ENCODE data around the gene ZMYND19.

The ZMYND19 gene

GRCh38 chr9:137547687-137548543, 42.4 kb downstream of the ZMYND19 start:
- 0 out of 2 replicates have a peak, but pooled peaks cover 7% of the 10 kb centered on the region for H3K79me2 ChIP-seq (ENCODE audit: insufficient read depth, low read length)
- no peak overlapping the region for H3K4me3 ChIP-seq (ENCODE audit: low read length, poor library complexity, severe bottlenecking)
- H4K20me1 ChIP-seq (ENCODE audit: insufficient read depth, low read length, poor library complexity, severe bottlenecking) = no peaks in the 10 kb centered on the region
- H3K4me2 ChIP-seq (ENCODE audit: low read depth, low read length, poor library complexity, severe bottlenecking) = no peak overlapping the region
- H3K4me1 ChIP-seq (ENCODE audit: insufficient read depth, low read length, poor library complexity, severe bottlenecking) = peaks cover 3% of the 10 kb centered on the region
- no peaks in the 10 kb centered on the region for H3K27me3 ChIP-seq (ENCODE audit: insufficient read depth, low read length, poor library complexity, severe bottlenecking)
- H3K36me3 ChIP-seq (ENCODE audit: insufficient read depth, low read length) = no peaks in the 10 kb centered on the region
- no peaks in the 10 kb centered on the region for H3F3A ChIP-seq (ENCODE audit: low read depth)
- no peak overlapping the region for H2AFZ ChIP-seq (ENCODE audit: low read length)
- H3K9ac ChIP-seq (ENCODE audit: low read depth, low read length, poor library complexity, severe bottlenecking) = no peak overlapping the region
- no peaks in the 10 kb centered on the region for H3K9me3 ChIP-seq (ENCODE audit: insufficient read depth, low read depth, low read length)
- H3K9me2 ChIP-seq (replicated peaks; ENCODE audit: low read depth, low read length) = no peaks in the 10 kb centered on the region
- TF ChIP-seq CTCF (conservative IDR thresholded peaks at IDR 0.05; ENCODE audit: low read length) = no peak
- TF ChIP-seq EZH2phosphoT487 (IDR thresholded peaks at IDR 0.05; ENCODE audit: borderline replicate concordance) = no peak

GRCh38 chr9:137545123-137545522, 45.2 kb downstream of the ZMYND19 start:
- TF ChIP-seq CTCF (conservative IDR thresholded peaks at IDR 0.05; ENCODE audit: low read length) (no peak), EZH2phosphoT487 (IDR thresholded peaks at IDR 0.05; ENCODE audit: borderline replicate concordance) (no peak)
- no peaks in the 10 kb centered on the region for H3K9me2 ChIP-seq (replicated peaks; ENCODE audit: low read depth, low read length)
- H3K4me2 ChIP-seq (ENCODE audit: low read depth, low read length, poor library complexity, severe bottlenecking) = no peak overlapping the region
- no peaks in the 10 kb centered on the region for H3K27me3 ChIP-seq (ENCODE audit: insufficient read depth, low read length, poor library complexity, severe bottlenecking)
- no peak overlapping the region for H2AFZ ChIP-seq (ENCODE audit: low read length)
- H3K36me3 ChIP-seq (ENCODE audit: insufficient read depth, low read length) = no peaks in the 10 kb centered on the region
- no peaks in the 10 kb centered on the region for H4K20me1 ChIP-seq (ENCODE audit: insufficient read depth, low read length, poor library complexity, severe bottlenecking)
- peaks cover 14% of the 10 kb centered on the region for H3K4me1 ChIP-seq (ENCODE audit: insufficient read depth, low read length, poor library complexity, severe bottlenecking)
- H3K9me3 ChIP-seq (ENCODE audit: insufficient read depth, low read depth, low read length) = no peaks in the 10 kb centered on the region
- no peaks in the 10 kb centered on the region for H3F3A ChIP-seq (ENCODE audit: low read depth)
- no peak overlapping the region for H3K9ac ChIP-seq (ENCODE audit: low read depth, low read length, poor library complexity, severe bottlenecking)
- no peaks in the 10 kb centered on the region for H3K79me2 ChIP-seq (ENCODE audit: insufficient read depth, low read length)
- H3K4me3 ChIP-seq (ENCODE audit: low read length, poor library complexity, severe bottlenecking) = no peak overlapping the region

GRCh38 chr9:137544176-137544760, 46.0 kb downstream of the ZMYND19 start:
- H3K79me2 ChIP-seq (ENCODE audit: insufficient read depth, low read length) = no peaks in the 10 kb centered on the region
- no peak overlapping the region for H3K4me2 ChIP-seq (ENCODE audit: low read depth, low read length, poor library complexity, severe bottlenecking)
- no peak for TF ChIP-seq EZH2phosphoT487 (IDR thresholded peaks at IDR 0.05; ENCODE audit: borderline replicate concordance)
- no peak for TF ChIP-seq CTCF (conservative IDR thresholded peaks at IDR 0.05; ENCODE audit: low read length)
- no peaks in the 10 kb centered on the region for H3K9me3 ChIP-seq (ENCODE audit: insufficient read depth, low read depth, low read length)
- H3K9ac ChIP-seq (ENCODE audit: low read depth, low read length, poor library complexity, severe bottlenecking) = no peak overlapping the region
- no peaks in the 10 kb centered on the region for H4K20me1 ChIP-seq (ENCODE audit: insufficient read depth, low read length, poor library complexity, severe bottlenecking)
- H3K9me2 ChIP-seq (replicated peaks; ENCODE audit: low read depth, low read length) = no peaks in the 10 kb centered on the region
- H3F3A ChIP-seq (ENCODE audit: low read depth) = no peaks in the 10 kb centered on the region
- peaks cover 14% of the 10 kb centered on the region for H3K4me1 ChIP-seq (ENCODE audit: insufficient read depth, low read length, poor library complexity, severe bottlenecking)
- no peaks in the 10 kb centered on the region for H3K36me3 ChIP-seq (ENCODE audit: insufficient read depth, low read length)
- no peak overlapping the region for H2AFZ ChIP-seq (ENCODE audit: low read length)
- no peaks in the 10 kb centered on the region for H3K27me3 ChIP-seq (ENCODE audit: insufficient read depth, low read length, poor library complexity, severe bottlenecking)
- H3K4me3 ChIP-seq (ENCODE audit: low read length, poor library complexity, severe bottlenecking) = no peak overlapping the region

All from Loucy (cell line).